Stromal cell of bone marrow (primary cell): ENCODE data around the gene AOC3.

Experiments
- DNase-seq: peaks from one replicate; pipeline ENCODE4 v3.0.0-alpha.2; 2012; ENCODE audit warnings: low read depth

The AOC3 gene, protein sequence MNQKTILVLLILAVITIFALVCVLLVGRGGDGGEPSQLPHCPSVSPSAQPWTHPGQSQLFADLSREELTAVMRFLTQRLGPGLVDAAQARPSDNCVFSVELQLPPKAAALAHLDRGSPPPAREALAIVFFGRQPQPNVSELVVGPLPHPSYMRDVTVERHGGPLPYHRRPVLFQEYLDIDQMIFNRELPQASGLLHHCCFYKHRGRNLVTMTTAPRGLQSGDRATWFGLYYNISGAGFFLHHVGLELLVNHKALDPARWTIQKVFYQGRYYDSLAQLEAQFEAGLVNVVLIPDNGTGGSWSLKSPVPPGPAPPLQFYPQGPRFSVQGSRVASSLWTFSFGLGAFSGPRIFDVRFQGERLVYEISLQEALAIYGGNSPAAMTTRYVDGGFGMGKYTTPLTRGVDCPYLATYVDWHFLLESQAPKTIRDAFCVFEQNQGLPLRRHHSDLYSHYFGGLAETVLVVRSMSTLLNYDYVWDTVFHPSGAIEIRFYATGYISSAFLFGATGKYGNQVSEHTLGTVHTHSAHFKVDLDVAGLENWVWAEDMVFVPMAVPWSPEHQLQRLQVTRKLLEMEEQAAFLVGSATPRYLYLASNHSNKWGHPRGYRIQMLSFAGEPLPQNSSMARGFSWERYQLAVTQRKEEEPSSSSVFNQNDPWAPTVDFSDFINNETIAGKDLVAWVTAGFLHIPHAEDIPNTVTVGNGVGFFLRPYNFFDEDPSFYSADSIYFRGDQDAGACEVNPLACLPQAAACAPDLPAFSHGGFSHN

DNA sequence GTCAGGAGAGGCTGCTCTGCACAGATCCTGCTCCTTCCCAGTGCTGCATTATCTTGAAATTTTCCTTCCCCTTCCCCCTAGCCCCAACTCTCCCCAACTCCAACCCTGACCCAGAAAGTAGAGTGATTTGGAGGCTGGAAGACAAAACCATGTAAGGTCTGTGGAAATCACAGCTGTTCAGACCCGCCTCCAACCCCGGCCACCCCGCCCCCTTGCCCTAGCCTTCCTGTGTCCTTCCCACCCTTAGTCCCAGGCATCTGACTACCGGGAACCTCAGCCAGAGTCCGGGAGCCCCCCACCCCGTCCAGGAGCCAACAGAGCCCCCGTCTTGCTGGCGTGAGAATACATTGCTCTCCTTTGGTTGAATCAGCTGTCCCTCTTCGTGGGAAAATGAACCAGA, at the start of gene AOC3:
AOC3 (plus strand) TSS at position 246 of the 400 bp plus-strand sequence; CDS start at position 391, 145 bp downstream.
- no peak for DNase-seq

DNA sequence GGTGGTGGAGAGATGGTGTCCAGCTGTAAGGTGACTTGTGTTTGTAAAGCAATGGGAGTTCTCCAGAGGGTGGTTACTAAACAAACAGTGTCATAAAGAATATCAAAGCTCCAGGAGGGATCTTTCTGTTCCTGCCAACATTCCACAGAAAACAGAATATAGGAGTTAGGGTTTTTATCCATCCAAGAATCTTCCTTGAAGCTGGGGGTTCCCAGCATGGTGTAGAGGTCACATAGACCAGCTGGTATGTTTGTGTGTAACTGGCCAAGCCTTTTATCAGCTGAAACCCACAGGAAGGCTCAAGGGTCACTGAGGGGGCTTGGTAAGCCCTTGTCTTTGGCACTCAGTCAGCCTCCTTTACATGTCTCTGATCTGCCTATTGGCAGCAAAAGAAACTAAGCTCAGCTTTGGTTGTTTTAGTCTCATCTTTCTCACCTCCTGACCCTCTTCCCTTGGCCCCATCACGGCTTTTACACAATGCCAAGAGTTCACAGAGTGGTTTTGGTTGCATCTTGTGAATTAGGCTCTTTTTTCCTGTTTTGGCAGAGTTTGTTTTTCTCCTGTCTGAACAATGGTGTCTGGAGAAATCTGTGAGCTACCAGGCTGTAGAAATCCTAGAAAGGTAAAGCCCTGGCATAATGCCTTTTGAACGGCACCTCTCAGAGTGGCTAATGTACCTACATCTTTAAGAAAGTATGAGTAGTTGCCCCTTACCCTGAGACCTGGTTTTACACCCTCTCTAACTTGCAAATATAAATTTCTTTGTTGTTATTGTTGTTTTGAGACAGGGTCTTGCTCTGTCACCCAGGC, 47.7 kb upstream of the AOC3 start:
- DNase-seq = no peak

DNA sequence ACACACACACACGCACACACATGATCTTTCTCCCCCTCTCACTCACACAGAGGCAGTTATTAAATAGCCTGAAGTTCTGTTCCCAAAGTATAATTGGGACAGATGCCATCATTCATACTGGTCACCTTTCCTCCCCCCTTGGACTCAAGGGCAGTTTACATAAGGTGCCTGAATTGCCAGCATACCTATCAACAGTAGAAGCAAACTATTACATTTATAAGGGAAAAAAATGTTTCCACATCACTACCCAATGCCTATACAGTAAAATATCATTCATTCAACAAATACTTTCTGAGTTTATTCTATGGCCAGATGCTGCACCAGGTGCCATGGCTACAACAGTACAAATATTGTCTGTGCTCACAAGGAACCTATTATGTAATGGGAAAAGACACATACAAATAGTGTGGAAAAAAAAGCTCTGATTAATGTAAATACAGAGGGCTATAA, 46.1 kb upstream of the AOC3 start:
- DNase-seq = no peak

DNA sequence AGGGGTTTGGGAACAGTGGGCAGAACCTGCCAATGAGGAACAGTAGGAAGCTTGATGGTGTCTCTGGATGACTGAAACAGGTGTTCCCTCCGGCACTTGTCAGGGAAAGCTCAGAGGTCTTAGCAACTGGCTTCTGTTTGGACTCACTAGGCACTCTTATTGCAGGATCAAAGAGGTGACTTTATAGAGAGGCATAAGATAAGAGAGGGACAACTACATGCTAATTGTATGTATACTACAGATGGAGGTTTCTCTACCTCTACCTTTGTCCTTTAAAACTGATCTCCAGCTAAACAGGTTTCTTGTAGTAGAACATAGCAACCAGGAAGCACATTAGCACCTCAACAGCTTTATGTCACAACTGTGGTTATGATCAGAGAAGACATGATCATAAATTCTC, 44.8 kb upstream of the AOC3 start:
- no peak for DNase-seq

DNA sequence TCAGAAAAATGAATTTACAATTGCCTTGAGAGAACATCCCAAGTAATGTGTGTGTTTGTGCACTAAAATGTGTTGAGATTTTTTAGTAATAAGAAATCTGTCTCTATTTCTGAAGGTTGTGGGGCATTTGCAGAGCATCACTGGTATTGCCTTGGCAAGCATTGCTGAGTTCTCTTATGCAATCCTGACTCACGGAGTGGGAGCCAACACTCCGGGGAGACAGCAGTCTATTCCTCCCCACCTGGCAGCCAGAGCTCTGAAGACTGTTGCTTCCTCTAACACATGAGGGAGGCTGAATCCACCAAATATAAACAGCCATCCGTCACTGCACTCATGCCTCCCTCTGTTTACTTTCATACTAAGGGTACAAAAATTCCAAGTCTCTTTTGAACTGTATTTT, 41.7 kb upstream of the AOC3 start:
- DNase-seq = peak; percentile 67

DNA sequence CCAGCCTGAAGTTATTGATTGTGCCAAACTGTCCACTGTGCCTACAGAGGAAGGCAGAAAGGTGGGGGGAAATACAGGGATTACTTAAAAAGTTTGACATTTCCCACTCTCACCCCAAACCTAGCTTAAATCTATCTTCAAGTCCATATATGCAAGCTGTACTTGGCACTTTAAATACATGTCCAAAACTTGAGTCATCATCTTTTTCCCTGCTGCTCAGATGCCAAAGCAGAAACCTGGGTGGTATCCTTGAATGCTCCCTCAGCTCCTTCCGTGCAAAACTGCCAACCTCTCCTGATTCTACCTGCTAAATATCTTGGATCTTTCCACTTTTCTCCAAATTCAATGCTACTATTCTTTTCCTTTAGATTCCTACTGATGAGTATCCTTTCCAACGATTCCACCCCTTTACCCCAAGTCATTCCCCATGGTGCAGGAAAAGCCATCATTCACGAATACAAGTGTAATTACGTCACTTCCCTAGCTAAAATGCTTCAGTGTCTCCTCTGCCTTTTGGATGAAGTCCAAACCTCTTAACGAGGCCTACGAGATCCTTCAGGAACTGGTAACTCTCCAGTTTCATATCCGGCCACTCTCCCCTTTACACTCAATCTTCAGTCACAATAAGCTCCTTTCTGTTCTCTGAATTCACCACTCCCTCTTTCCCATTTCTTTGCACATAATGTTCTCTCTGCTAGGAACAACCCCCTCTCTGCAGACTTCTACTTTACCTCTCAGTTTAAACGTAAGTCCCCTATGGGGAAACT, 36.2 kb upstream of the AOC3 start:
- peak; percentile 90 for DNase-seq

DNA sequence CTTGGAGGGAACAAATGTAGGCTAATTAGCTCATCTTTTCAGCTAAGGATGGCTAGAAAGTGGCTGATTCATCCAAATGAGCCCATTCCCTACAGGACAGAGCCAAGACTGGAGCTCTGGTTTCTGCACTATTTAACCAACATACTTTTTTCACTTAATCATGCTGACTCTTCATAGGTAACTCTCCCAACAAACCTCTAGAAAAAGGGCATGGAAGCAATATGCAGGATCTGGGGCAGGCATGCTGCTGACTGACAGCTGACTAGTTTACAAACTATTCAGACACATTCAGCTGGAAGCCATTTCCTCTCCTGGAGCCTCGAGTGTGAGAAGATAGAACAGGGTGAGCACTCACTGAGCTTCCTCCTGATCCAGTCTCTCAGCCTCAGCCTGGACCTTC, 33.1 kb upstream of the AOC3 start:
- no peak for DNase-seq

DNA sequence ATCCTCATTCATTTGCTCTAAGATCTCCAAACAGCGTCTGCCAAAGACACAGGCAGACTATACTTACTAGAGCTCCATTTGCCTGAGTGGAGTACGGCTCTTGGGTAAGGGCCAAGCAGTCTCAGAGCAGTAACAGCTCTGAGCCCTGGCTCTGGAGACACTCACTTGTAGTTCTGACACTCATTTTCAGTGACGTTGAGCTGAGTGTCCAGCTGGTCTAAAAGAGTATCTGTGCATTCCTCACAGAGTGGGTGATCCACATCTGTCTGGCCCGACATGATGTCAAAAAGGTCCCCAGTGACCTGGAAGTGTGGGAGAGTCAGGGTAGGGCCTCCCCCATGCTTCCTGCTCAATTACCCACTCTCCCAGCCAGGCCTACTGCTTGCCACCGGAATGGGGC, 32.6 kb upstream of the AOC3 start:
- no peak for DNase-seq

DNA sequence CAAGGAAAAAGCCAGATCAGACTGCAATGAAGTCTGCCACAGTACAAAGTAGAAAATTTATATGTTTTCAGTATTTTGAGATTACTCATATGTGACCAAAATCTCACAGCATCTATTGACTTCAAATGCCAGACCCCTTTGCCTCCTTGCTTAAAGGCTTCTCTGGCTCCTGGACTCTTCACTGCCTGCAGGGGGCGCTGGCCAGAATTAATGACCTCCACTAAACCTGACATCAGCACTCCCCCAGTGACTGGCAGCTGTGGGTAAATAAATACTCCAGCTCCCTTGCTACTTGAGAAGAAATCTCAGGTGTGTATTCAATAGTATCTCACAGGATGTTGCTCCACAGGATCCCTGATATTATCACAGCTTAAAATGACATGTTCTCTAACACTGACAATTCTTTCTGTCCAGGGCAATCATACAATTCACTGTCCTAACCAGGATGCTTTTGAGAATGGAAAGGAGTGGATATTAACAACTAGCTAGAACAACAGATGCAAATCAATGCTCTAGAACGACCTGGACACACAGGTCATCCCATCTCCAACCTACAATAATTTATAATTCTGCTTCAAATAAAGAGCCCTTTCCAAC, 31.0 kb upstream of the AOC3 start:
- DNase-seq = no peak

DNA sequence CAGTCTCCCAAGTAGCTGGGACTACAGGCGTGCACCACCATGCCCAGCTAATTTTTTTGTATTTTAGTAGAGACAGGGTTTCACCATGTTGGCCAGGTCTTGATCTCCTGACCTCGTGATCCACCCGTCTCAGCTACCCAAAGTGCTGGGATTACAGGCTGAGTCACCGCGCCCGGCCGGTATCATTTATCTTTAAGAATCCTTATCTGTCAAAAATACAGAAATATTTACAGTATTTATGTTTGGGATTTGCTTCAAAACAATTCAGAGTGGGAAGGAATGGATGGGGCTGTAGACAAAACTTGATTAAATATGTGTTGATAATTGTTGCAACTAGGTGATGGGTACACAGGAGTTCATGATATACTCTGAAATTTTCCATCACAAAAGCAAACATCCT, 29.8 kb upstream of the AOC3 start:
- DNase-seq = no peak

DNA sequence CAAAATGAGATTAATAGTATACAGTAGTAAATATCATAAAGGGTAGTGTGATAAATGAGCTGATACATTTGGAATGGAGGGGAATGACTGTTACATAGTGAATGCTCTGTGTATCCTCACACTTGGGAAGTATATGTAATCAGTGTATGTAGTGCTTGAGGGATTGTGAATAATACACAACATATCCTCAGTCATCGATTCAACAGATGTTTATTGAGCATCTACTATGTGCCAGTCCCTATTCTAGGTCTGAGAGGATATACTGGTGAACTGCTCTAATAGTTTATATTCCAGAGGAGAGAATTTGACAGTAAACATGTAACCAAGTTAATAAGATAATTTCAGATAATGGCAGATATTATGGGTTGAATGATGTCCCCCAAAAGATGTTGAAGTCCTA, 23.5 kb upstream of the AOC3 start:
- no peak for DNase-seq

DNA sequence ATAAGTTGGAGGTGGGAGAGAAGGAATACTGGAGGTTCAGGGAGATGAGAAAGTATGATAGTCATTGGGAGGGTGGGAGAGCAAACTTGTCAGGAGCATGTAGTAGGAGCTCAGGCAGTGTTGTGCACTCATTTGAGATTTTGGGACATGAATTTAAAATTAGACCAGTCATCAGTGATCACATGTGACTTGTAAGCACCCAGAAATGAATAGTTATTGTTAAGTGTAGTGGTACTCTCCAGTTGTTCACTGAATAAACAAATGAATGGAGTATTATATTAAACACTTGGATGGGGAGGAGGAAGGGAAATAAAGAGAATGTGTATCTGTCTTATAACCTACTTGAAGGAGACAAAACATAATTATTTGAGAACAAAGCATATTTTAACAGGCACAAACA, 20.0 kb upstream of the AOC3 start:
- no peak for DNase-seq

DNA sequence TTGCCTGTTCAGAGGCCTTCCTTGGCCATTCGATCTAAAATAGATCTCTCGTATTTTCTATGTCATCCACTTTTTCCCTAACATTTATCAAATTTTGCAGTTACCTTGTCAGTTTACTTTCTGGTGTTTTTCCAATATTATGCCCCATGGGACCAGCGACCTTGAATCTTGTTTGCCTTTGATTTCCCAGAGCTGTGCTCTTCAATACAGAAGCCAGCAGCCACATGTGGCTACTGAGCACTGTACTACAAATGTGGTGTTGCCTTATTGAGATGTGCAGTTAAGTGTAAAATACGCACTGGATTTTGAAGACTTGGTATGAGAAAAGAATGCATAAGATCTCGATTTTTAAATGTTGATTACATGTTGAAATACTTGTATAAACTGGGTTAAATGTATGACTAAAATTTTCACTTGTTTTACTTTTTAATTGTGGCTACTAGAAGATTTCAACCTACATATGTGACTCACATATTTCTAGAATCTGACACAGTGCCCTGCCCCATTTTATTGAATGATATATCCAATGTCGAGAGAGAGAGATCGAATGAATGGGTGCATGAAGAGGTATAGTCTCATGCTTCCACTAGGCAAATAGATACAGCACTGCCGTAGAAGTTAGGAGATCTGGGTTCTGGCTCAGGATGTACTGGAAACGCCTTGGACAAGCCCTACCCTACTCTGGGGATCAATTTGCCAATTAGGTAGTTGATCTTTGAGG, 18.6 kb upstream of the AOC3 start:
- no peak for DNase-seq

DNA sequence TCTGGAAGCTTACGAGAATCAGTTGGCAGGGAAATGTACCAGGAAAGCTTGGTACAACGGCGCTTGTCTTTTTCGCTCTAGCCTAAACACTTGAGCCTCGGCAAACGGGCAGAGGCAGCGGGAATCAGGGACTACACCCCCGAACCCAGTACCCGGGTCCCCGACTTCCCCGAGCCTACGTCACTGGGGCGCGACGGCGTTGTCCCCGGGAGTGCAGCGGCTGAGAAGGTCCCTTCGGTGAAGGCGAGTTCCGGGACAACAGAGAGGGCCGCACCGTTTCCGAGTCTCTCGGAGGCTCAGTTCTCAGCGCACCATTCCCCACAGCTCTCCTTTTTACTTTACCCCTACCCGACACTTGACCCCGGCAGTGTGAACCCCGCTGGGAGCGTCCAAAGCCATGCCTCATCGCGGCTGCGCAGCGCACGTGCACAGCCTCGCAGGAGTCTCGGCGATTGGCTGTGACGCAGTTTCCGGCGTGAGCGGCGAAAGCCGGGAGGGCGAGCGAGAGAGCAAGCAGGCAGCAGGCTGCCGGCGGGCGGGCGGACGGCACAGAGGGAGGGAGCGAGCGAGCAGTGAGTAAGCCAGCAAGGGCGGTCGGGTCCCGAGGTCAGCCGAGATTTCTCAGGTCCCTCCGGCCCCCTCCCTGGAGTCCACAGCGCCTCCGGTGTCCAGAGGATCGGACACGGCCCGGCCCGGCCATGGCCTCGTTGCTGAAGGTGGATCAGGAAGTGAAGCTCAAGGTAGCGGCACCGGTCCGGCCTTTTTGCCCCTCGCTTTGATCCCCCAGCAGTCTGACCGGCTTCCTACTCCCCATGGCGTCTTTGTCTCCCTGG, 17.8 kb upstream of the AOC3 start, which contains the start of gene PSME3:
PSME3 (plus strand) TSS at position 464 of the 833 bp plus-strand sequence; CDS start at position 699, 235 bp downstream.
- DNase-seq = peak; percentile 77

DNA sequence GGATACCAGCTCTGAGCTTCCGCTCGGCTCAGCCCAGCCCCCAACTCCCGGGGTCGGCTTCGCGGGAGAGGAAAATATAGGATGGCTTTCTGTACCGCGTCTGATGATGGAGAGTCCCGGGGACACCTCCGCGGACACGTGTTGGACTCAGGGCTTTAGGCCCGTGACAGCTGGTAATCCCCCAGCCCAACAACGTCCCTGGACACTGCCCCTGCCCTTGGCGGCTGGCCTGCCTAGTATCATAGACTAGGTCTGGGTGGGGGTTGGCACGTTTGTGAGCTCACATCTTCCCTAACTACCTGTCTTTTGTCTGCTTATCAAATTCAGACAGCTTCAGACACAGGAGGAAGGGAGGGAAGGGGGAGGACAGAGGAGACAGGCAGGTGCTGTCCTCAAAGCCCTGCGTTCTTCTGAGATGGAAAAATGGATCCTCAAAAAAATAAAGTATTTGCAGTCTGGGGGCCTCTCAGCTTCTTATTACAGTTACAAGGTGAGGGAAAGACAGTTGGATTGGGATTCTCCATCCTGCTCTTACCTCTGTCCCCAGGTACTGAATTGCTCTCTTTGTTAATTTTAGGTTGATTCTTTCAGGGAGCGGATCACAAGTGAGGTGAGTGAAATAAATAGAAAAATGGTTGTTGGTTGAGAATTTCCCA, 17.1 kb upstream of the AOC3 start:
- DNase-seq = no peak

DNA sequence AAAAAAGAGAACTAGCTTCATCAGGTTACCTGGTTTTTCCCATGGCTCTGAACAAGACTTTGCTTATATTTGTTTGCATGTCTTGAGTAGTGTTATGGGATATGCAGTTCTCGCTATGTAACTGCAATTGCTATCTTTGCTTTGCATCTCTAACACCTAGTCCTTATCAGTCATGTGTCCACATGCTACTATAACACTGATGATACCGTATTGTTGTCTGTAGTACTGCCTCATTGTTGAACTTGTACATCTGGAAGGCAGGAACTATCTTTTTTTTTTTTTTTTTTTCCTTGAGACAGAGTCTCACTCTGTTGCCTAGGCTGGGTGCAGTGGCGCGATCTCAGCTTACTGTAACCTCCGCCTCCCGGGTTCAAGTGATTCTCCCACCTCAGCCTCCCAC, 15.3 kb upstream of the AOC3 start:
- no peak for DNase-seq

DNA sequence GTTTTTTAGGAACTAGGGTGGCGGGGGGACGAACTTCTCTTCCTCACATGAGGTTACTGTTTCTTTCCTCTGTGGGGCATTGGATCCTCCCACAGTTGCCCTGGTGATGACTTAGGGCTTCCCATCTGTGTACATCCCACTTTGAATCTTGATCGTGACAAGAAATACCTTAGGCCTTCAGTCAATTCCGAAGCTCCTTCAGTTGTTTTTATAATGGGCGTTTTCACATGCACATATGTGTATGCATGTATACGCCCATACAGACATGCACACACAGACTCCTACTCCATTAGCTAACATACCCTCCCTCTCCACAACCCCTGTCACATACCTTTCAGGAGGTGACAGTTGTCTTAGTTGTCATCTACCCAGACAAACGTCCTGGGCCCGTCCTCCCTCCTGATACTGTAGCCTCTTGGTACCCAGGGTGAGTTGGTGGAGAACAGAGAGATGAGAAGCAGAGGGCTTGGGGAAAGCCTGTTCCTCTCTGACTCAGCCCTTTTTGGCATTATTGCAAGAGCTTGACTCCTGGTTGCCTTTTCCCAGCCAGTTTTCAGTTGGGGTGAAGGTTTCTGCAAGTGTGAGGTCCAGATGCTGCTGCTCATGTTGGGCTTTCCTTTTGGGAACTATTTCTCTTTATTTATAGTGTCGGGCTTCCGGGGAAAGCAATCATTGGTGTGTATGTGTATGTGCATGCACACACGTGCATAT, 8.9 kb upstream of the AOC3 start:
- DNase-seq = peak; percentile 28

DNA sequence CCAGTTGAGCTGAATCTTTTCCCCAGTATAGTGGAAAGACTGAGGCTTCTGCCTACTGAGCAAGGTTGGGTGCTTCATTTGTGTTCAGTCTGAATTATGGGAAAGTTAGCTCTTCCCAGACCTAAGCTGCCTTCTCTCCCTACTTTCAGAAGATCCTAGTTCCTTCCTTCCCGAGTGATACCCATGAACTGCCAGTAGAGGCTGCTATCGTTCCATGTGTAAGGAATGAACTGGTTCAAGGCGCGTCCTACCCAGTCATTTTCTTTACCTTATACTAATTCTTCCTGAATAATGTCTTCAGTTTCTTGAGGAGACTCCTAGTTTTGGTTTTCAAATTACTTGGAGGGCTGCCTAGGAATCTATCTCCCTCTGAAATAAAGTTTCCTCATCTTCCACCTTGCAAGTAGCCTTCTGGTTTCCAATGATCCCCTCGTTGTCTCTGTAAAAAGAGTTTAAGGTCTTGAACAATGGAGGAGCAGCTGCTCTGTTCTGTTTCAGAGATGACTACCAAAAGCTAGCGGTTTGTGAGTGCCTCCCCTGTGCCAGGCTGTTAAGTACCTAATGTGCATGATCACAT, 7.6 kb upstream of the AOC3 start:
- peak; percentile 64 for DNase-seq
